IPS DF 6.9 (cell line): Measurements from ENCODE around the gene DGLUCY.
"Not testable (repeated sequence)": the region's sequence is repeated elsewhere in the genome, so short reads cannot be mapped to it uniquely, and the experiment has no call there.

ENCODE experiments used
- DNase-seq: peaks from one replicate; pipeline ENCODE4 v3.0.0-alpha.2; 2013; ENCODE audit warnings: low read depth, low spot score
- H3K27ac ChIP-seq: one replicate; pipeline ENCODE4 v1.5.1; 2013; ENCODE audit warnings: low read length, control low read depth
- H3K27me3 ChIP-seq: 2 replicates; pipeline ENCODE4 v1.6.1; 2013; ENCODE audit warnings: mild to moderate bottlenecking, low read length; ENCODE audit not compliant: control insufficient read depth, insufficient read depth
- H3K36me3 ChIP-seq: 2 replicates; pipeline ENCODE4 v1.6.1; 2013; ENCODE audit warnings: low read length; ENCODE audit not compliant: control insufficient read depth, insufficient read depth
- H3K4me1 ChIP-seq: 2 replicates; pipeline ENCODE4 v1.6.1; 2013; ENCODE audit warnings: low read length; ENCODE audit not compliant: control insufficient read depth, insufficient read depth
- H3K4me3 ChIP-seq: 2 replicates; pipeline ENCODE4 v1.5.1; 2013; ENCODE audit warnings: mild to moderate bottlenecking, low read length
- H3K9me3 ChIP-seq: 2 replicates; pipeline ENCODE4 v1.6.1; 2013; ENCODE audit warnings: low read length, inconsistent platforms; ENCODE audit not compliant: control insufficient read depth, insufficient read depth
- WGBS: extraction: QIAGEN DNeasy Blood & Tissue Kit; methylation state at CpG from one replicate; pipeline ENCODE4 v1.1.7; 2013; ENCODE audit warnings: mixed read lengths, missing lambda C conversion rate; ENCODE audit not compliant: insufficient read length, insufficient coverage; 5-methylcytosine and 5-hydroxymethylcytosine counted together

DGLUCY gene

DNA sequence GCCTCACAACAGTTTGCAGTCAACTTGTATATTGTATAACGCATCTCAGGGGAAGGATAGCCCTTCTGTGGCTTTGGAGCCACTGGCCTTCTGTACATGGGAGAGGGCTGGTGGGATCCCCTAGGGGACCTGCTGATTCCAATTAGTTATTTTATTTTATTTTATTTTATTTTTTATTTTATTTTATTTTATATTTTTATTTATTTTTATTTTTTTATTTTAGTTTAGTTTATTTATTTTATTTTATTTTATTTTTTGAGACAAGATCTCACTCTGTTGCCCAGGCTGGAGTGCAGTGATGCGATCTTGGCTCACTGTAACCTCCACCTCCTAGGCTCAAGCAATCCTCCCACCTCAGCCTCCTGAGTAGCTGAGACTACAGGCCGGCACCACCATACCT is 68.9 kb downstream of the DGLUCY start:
- H3K4me1 ChIP-seq, H3K36me3 ChIP-seq, DNase-seq, H3K27ac ChIP-seq, H3K4me3 ChIP-seq, H3K9me3 ChIP-seq, H3K27me3 ChIP-seq: not testable (repeated sequence)
- no CpG with 5 or more reads among the region's 3 CpGs for WGBS

DNA sequence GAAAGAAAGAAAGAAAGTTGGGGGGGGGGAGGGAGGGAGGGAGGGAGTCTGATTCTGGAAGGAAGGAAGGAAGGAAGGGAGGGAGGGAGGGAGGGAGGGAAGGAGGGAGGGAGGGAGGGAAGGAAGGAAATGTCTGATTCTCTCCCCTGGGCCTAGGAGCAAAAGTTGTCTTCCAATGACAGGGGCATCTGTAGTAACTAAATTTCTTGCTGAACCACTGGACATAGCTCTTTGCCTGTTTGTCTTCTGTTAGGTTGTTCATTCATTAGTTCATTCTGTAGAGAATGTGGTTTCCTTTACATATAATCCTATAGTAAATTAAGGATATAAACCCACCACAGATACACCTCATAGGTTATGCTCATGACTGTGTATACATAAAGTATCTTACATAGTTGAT is 70.7 kb downstream of the DGLUCY start:
- H3K9me3 ChIP-seq: no peaks in the 10 kb centered on the region
- no peak for DNase-seq

GRCh38 chr14:91185721-91186120 is 71.8 kb downstream of the DGLUCY start:
- H3K9me3 ChIP-seq: no peaks in the 10 kb centered on the region
- H3K4me3 ChIP-seq: no peak overlapping the region
- no peak overlapping the region for H3K27ac ChIP-seq
- H3K4me1 ChIP-seq: no peaks in the 10 kb centered on the region; the same call in 1 of the 2 replicates
- WGBS: no CpG with 5 or more reads among the region's 1 CpG
- DNase-seq: no peak
- H3K36me3 ChIP-seq: peaks cover 8% of the 10 kb centered on the region
- H3K27me3 ChIP-seq: no peaks in the 10 kb centered on the region

More for the DNA sequence above, 70.7 kb downstream of the DGLUCY start:
- Histone ChIP-seq H3K27me3 (no peaks in the 10 kb centered on the region), H3K4me1 (no peaks in the 10 kb centered on the region; the same call in 1 of the 2 replicates), H3K4me3 (no peak overlapping the region), H3K27ac (no peak overlapping the region), H3K36me3 (peaks cover 7% of the 10 kb centered on the region)

GRCh38 chr14:91186515-91187066 is 72.7 kb downstream of the DGLUCY start:
- no peaks in the 10 kb centered on the region for H3K27me3 ChIP-seq
- no peak for DNase-seq
- H3K4me3 ChIP-seq: no peak overlapping the region
- H3K27ac ChIP-seq: no peak overlapping the region
- H3K36me3 ChIP-seq: peaks cover 8% of the 10 kb centered on the region
- H3K9me3 ChIP-seq: no peaks in the 10 kb centered on the region
- H3K4me1 ChIP-seq: no peaks in the 10 kb centered on the region; the same call in 1 of the 2 replicates
- no CpG with 5 or more reads among the region's 4 CpGs for WGBS

DNA sequence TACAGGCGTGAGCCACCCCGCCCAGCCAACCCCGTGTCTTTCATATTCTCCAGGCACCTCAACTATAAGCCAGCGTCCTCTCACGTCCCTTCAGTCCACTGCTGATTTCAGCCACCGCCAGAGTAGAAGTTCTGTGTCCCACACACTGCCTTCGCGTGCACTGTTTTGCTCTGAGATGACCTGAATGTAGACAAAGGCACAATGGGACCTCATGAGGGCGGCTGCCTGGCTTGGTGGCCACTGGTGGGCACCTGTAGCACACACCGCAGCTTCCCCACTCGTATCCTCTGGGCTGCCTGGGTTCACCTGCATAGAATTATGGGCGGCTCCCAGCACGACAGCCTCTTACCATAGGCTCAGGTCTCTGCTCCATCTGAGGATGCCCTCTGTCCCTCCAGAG is 73.4 kb downstream of the DGLUCY start:
- no peak overlapping the region for H3K27ac ChIP-seq
- H3K9me3 ChIP-seq: no peaks in the 10 kb centered on the region
- no CpG with 5 or more reads among the region's 13 CpGs for WGBS
- no peaks in the 10 kb centered on the region for H3K27me3 ChIP-seq
- no peak for DNase-seq
- no peak overlapping the region for H3K4me3 ChIP-seq
- no peaks in the 10 kb centered on the region; the same call in 1 of the 2 replicates for H3K4me1 ChIP-seq
- peaks cover 8% of the 10 kb centered on the region for H3K36me3 ChIP-seq

DNA sequence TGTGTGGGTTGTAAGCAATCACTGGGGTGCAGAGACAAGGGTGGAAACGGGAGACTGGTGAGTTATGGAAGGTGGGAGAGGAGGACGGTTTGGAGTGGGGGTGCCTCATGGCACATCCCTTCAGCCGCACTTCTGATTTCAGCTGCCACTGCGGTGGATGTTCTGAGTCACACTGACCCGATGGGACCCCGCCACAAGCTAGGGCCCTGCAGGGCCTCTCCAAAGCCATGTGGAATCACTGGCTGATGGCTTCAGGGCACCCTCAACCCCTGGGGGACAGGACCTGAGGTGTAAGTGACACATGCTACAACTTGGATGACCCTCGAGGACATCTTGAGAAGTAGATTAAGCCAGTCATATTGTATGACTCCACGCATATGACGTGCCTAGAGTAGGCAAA is 77.0 kb downstream of the DGLUCY start:
- no peak for DNase-seq
- no peak overlapping the region for H3K4me3 ChIP-seq
- no peaks in the 10 kb centered on the region for H3K27me3 ChIP-seq
- H3K36me3 ChIP-seq: peaks cover 11% of the 10 kb centered on the region; the same call in 1 of the 2 replicates
- no peak overlapping the region for H3K27ac ChIP-seq
- no peaks in the 10 kb centered on the region; the same call in 1 of the 2 replicates for H3K4me1 ChIP-seq
- no peaks in the 10 kb centered on the region for H3K9me3 ChIP-seq
- no CpG with 5 or more reads among the region's 9 CpGs for WGBS

- DNase-seq: no peak
- H3K4me1 ChIP-seq: no peaks in the 10 kb centered on the region; the same call in 1 of the 2 replicates
- H3K27me3 ChIP-seq: no peaks in the 10 kb centered on the region
- H3K4me3 ChIP-seq: no peak overlapping the region
- no peaks in the 10 kb centered on the region for H3K9me3 ChIP-seq
- H3K27ac ChIP-seq: no peak overlapping the region
- peaks cover 14% of the 10 kb centered on the region; the same call in 1 of the 2 replicates for H3K36me3 ChIP-seq
- WGBS: no CpG with 5 or more reads among the region's 12 CpGs
Observed at GRCh38 chr14:91193069-91193468, 79.2 kb downstream of the DGLUCY start.

DNA sequence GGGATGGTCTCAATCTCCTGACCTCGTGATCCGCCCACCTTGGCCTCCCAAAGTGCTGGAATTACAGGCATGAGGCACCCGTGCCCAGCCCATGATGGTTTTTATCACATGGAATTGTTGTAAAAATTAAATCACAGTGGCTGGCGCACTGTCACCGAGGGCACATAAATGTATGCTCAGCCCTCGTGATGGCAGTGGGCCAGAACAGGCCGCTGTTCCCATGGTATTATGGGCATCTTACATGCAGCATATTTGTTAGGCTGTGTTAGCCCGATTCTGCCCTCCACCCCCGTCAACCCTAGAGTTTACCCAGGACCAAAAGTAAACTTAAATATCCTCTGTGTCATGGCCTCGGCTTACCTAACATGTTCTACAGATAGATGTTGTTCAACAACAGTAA is 82.0 kb downstream of the DGLUCY start:
- no peaks in the 10 kb centered on the region; the same call in 1 of the 2 replicates for H3K4me1 ChIP-seq
- H3K27me3 ChIP-seq: no peaks in the 10 kb centered on the region
- no CpG with 5 or more reads among the region's 10 CpGs for WGBS
- no peak overlapping the region for H3K4me3 ChIP-seq
- no peak overlapping the region for H3K27ac ChIP-seq
- peaks cover 8% of the 10 kb centered on the region; the same call in 1 of the 2 replicates for H3K36me3 ChIP-seq
- DNase-seq: no peak
- H3K9me3 ChIP-seq: 0 out of 2 replicates have a peak, but pooled peaks cover under 1% of the 10 kb centered on the region

GRCh38 chr14:91197631-91198030 is 83.8 kb downstream of the DGLUCY start:
- no peak for DNase-seq
- H3K4me3 ChIP-seq: no peak overlapping the region
- H3K27ac ChIP-seq: no peak overlapping the region
- H3K27me3 ChIP-seq: no peaks in the 10 kb centered on the region
- peaks cover 8% of the 10 kb centered on the region for H3K36me3 ChIP-seq
- H3K9me3 ChIP-seq: 0 out of 2 replicates have a peak, but pooled peaks cover 2% of the 10 kb centered on the region
- H3K4me1 ChIP-seq: no peaks in the 10 kb centered on the region; the same call in 1 of the 2 replicates

DNA sequence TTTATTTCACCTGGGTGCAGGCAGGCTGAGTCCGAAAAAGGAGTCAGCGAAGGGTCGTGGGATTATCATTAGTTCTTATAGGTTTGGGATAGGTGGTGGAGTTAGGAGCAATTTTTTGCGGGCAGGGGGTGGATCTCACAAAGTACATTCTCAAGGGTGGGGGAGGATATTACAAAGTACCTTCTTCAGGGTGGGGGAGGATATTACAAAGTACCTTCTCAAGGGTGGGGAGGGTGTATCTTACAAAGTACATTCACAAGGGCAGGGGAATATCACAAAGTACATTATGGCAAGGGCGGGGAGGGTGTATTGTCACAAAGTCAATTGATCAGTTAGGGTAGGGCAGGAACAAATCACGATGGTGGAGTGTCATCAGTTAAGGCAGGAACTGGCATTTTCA is 86.9 kb downstream of the DGLUCY start:
- not testable (repeated sequence) for H3K36me3 ChIP-seq, DNase-seq, H3K27me3 ChIP-seq, H3K4me3 ChIP-seq, H3K4me1 ChIP-seq, H3K9me3 ChIP-seq, H3K27ac ChIP-seq
- WGBS: no CpG with 5 or more reads among the region's 6 CpGs
